ENCODE data around the gene RAI1. TPM values are rescaled to one million over a fixed set of nuclear protein-coding genes. Genes with fewer than 3 reads are reported as not detected.

RAI1 gene
- total and polyA plus RNA-seq, 2 of the 13 experiments (the other 11 are each of a cell fraction or from before 2014, with no cell fraction given) = 3.4 to 5.2 TPM

DNA sequence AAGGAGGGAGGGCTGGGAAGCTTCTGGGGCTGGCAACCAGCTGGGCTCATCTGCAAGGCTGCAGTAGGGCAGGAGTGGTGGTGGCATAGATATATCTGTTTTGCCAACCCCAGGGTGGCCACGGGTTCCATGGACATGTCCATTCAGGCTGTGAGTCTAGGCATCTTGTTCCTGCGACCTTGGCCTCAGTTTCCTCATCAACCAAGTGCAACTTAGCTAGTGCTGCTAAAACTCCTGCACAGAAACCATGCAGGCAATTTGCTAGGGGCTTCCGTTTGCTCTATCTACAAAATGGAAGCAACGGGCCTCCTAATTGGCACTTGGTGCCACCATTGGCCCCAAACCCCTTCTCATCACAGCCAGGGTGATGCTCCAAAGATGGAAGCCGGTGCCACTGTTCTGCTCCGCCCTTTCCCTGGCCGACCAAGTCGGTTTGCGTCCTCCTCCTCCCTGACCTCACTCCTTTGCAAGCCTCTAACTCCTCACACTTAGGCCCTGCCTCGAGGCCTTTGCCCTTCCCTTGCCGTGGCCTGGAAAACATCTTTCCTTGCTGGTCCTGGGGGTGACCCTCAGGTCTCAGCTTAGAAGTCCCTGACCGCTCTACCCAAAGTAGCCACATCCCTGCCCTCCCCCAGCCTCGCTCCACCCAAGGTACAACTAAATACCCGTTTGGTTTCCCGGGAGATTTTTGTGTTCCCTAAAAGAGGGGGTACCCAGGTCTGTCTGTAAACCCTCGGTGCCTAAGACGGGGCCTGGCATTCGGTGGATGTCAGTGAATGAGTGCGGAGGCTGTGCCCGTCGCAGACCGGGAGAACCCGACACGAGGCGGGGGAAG lies 154.4 kb downstream of the RAI1 start (continued):
- TF ChIP-seq GTF3A (CRISPR knock-in tag; conservative IDR thresholded peaks at IDR 0.05) (no peak), ZNF746 (CRISPR knock-in tag; IDR thresholded peaks at IDR 0.05) (no peak), ZNF101 (CRISPR knock-in tag; IDR thresholded peaks at IDR 0.05; ENCODE audit: borderline replicate concordance, low read depth) (no peak), SMYD3 (CRISPR knock-in tag; IDR thresholded peaks at IDR 0.05) (no peak), FOXK1 (CRISPR knock-in tag; IDR thresholded peaks at IDR 0.05; ENCODE audit: borderline replicate concordance, low read depth) (no peak), ATF7 (IDR thresholded peaks at IDR 0.05) (no peak), ATF7 (CRISPR knock-in tag; IDR thresholded peaks at IDR 0.05) (no peak), ZBTB8A (CRISPR knock-in tag; IDR thresholded peaks at IDR 0.05; ENCODE audit: borderline replicate concordance, low read depth) (no peak), RFXANK (CRISPR knock-in tag; IDR thresholded peaks at IDR 0.05) (no peak), ZNF839 (CRISPR knock-in tag; IDR thresholded peaks at IDR 0.05; ENCODE audit: borderline replicate concordance) (no peak), LCORL (IDR thresholded peaks at IDR 0.05) (no peak), LCORL (CRISPR knock-in tag; IDR thresholded peaks at IDR 0.05) (peak; percentile 78; the same call in 1 of the 2 replicates), ZNF326 (CRISPR knock-in tag; IDR thresholded peaks at IDR 0.05; ENCODE audit: borderline replicate concordance) (no peak), ZNF335 (CRISPR knock-in tag; IDR thresholded peaks at IDR 0.05) (no peak), POLR2AphosphoS5 (IDR thresholded peaks at IDR 0.05; ENCODE audit: low read depth, low read length) (no peak), ZNF652 (CRISPR knock-in tag; IDR thresholded peaks at IDR 0.05; ENCODE audit: borderline replicate concordance, low read depth) (no peak), ZFP37 (CRISPR knock-in tag; IDR thresholded peaks at IDR 0.05; ENCODE audit: borderline replicate concordance) (no peak), ZC3H13 (CRISPR knock-in tag; IDR thresholded peaks at IDR 0.05) (peak; percentile 76), ONECUT2 (CRISPR knock-in tag; IDR thresholded peaks at IDR 0.05) (no peak), ZMYM4 (CRISPR knock-in tag; IDR thresholded peaks at IDR 0.05) (peak; percentile 49; the same call in 1 of the 2 replicates), SRY (CRISPR knock-in tag; IDR thresholded peaks at IDR 0.05) (no peak), ZNF296 (CRISPR knock-in tag; conservative IDR thresholded peaks at IDR 0.05) (no peak), SP1 (IDR thresholded peaks at IDR 0.05) (no peak), SP1 (CRISPR knock-in tag; IDR thresholded peaks at IDR 0.05) (no peak), KLF9 (CRISPR knock-in tag; IDR thresholded peaks at IDR 0.05; ENCODE audit: low read depth) (no peak), ZNF629 (CRISPR knock-in tag; conservative IDR thresholded peaks at IDR 0.05) (peak; percentile 13; the same call in 1 of the 2 replicates), ASH2L (IDR thresholded peaks at IDR 0.05; ENCODE audit: insufficient read length, low read depth, low read length) (peak; percentile 47), GATAD1 (CRISPR knock-in tag; IDR thresholded peaks at IDR 0.05) (no peak; the same call in 1 of the 2 replicates), MAFF (IDR thresholded peaks at IDR 0.05; ENCODE audit: low read depth, low read length) (no peak)
- TF ChIP-seq, protein P1, sequence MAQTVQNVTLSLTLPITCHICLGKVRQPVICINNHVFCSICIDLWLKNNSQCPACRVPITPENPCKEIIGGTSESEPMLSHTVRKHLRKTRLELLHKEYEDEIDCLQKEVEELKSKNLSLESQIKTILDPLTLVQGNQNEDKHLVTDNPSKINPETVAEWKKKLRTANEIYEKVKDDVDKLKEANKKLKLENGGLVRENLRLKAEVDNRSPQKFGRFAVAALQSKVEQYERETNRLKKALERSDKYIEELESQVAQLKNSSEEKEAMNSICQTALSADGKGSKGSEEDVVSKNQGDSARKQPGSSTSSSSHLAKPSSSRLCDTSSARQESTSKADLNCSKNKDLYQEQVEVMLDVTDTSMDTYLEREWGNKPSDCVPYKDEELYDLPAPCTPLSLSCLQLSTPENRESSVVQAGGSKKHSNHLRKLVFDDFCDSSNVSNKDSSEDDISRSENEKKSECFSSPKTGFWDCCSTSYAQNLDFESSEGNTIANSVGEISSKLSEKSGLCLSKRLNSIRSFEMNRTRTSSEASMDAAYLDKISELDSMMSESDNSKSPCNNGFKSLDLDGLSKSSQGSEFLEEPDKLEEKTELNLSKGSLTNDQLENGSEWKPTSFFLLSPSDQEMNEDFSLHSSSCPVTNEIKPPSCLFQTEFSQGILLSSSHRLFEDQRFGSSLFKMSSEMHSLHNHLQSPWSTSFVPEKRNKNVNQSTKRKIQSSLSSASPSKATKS (CRISPR knock-in tag; IDR thresholded peaks at IDR 0.05) = peak; percentile 89; the same call in 1 of the 2 replicates
- TF ChIP-seq, protein P2, sequence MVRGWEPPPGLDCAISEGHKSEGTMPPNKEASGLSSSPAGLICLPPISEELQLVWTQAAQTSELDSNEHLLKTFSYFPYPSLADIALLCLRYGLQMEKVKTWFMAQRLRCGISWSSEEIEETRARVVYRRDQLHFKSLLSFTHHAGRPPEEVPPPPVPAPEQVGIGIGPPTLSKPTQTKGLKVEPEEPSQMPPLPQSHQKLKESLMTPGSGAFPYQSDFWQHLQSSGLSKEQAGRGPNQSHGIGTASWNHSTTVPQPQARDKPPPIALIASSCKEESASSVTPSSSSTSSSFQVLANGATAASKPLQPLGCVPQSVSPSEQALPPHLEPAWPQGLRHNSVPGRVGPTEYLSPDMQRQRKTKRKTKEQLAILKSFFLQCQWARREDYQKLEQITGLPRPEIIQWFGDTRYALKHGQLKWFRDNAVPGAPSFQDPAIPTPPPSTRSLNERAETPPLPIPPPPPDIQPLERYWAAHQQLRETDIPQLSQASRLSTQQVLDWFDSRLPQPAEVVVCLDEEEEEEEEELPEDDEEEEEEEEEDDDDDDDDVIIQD (CRISPR knock-in tag; IDR thresholded peaks at IDR 0.05; ENCODE audit: low read depth) = no peak

Data from HepG2 (cell line).